ENCODE data around the gene VPS37D.
"Not testable (repeated sequence)": the region's sequence is repeated elsewhere in the genome, so short reads cannot be mapped to it uniquely, and the experiment has no call there.

VPS37D gene

DNA sequence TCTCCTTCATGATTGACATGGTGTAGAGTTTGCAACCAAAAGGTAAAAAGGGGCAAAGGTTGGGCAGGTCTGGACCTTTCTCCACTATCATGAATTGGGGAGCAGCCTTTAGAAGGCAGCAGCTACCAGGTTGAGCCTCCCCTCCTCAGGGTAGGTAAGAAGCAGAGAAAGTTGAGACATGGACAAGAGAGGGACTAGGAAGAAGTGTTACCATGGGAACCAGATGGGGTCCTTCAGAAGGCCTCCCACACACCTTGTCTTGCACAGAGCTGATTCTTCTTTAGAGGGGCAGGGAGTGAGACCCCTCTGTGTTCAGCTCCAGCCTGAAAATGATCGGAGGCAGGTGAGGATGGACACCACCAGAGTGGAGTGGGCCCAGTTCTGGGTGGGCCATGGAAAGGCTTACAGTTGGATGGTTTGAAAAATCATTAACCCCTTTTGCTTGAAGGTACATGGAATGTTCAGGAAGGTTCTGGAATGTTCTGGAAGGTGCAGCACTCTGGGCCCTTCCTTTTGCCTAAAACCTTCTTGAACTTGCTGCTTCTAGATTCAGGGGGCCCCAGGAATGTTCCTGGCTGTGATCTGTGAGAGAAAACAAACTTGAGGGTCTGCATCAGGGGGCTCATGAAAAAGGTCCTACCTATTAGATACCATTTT, 7.0 kb downstream of the VPS37D start:
- Histone ChIP-seq H3K27ac (ENCODE audit: extremely low read depth, low read depth, low read length) (no peak overlapping the region), H3K9me3 (ENCODE audit: control insufficient read depth, insufficient read depth, low read depth, low read length) (no peaks in the 10 kb centered on the region), H3K4me3 (ENCODE audit: low read depth, low read length) (no peak overlapping the region), H3K36me3 (ENCODE audit: control insufficient read depth in 2 of 2, insufficient read depth in 1 of 2, low read length in 2 of 2) (peaks cover 0 to 21% of the 10 kb centered on the region in 2 experiments; a peak in 1 of 3 replicates), H3K4me1 (ENCODE audit: control insufficient read depth, insufficient read depth, low read length) (no peaks in the 10 kb centered on the region)
- POLR2A ChIA-PET: interaction anchor here (0.7 to 1.7 kb wide), 8 partner anchors 8 to 96 kb away, joined by 3 to 8 read pairs (median 3); partner anchors contain the start of genes ABHD11 and TBL2
- TF ChIP-seq, protein P1, sequence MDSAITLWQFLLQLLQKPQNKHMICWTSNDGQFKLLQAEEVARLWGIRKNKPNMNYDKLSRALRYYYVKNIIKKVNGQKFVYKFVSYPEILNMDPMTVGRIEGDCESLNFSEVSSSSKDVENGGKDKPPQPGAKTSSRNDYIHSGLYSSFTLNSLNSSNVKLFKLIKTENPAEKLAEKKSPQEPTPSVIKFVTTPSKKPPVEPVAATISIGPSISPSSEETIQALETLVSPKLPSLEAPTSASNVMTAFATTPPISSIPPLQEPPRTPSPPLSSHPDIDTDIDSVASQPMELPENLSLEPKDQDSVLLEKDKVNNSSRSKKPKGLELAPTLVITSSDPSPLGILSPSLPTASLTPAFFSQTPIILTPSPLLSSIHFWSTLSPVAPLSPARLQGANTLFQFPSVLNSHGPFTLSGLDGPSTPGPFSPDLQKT (IDR thresholded peaks at IDR 0.05; ENCODE audit: borderline replicate concordance, low read depth, low read length): no peak
- no peak for TF ChIP-seq ZNF24 (tag by site-specific recombination; IDR thresholded peaks at IDR 0.05)
- no peak for TF ChIP-seq ZNF341 (tag by site-specific recombination; IDR thresholded peaks at IDR 0.05; ENCODE audit: low read depth)
- TF ChIP-seq ZNF184 (tag by site-specific recombination; IDR thresholded peaks at IDR 0.05): no peak
- no peak for TF ChIP-seq ZNF335 (tag by site-specific recombination; conservative IDR thresholded peaks at IDR 0.05)
- TF ChIP-seq ZNF521 (tag by site-specific recombination; IDR thresholded peaks at IDR 0.05): no peak
- no peak for TF ChIP-seq ZNF514 (tag by site-specific recombination; IDR thresholded peaks at IDR 0.05)
- no peak for TF ChIP-seq ZNF133 (tag by site-specific recombination; IDR thresholded peaks at IDR 0.05)
- no peak for TF ChIP-seq ZIC2 (tag by site-specific recombination; IDR thresholded peaks at IDR 0.05)
- TF ChIP-seq, protein P2, sequence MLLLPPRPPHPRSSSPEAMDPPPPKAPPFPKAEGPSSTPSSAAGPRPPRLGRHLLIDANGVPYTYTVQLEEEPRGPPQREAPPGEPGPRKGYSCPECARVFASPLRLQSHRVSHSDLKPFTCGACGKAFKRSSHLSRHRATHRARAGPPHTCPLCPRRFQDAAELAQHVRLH (tag by site-specific recombination; IDR thresholded peaks at IDR 0.05): no peak
- TF ChIP-seq, protein P3, sequence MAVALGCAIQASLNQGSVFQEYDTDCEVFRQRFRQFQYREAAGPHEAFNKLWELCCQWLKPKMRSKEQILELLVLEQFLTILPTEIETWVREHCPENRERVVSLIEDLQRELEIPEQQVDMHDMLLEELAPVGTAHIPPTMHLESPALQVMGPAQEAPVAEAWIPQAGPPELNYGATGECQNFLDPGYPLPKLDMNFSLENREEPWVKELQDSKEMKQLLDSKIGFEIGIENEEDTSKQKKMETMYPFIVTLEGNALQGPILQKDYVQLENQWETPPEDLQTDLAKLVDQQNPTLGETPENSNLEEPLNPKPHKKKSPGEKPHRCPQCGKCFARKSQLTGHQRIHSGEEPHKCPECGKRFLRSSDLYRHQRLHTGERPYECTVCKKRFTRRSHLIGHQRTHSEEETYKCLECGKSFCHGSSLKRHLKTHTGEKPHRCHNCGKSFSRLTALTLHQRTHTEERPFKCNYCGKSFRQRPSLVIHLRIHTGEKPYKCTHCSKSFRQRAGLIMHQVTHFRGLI (tag by site-specific recombination; IDR thresholded peaks at IDR 0.05): no peak
- TF ChIP-seq ZSCAN30 (tag by site-specific recombination; IDR thresholded peaks at IDR 0.05): no peak
- TF ChIP-seq ZNF292 (tag by site-specific recombination; IDR thresholded peaks at IDR 0.05; ENCODE audit: borderline replicate concordance, low read depth): no peak
- CTCF ChIA-PET: interaction anchor here (0.6 to 1.5 kb wide), 4 partner anchors 48 to 135 kb away, joined by 3 to 10 read pairs (median 4); no protein-coding TSS in a partner anchor

DNA sequence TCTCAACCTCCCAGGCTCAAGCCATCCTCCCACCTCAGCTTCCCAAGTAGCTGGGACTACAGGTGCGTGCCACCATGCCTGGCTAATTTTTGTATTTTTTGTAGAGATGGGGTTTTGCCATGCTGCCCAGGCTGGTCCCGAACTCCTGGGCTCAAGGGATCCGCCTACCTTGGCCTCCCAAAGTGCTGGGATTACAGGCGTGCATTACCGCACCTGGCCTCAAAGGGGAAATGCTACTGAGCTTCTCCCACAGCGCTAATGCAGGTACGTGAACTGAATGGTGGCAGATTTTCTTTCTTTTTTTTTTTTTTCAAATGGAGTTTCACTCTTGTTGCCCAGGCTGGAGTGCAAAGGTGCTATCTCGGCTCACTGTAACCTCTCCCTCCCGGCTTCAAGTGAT, 8.4 kb downstream of the VPS37D start:
- H3K36me3 ChIP-seq (ENCODE audit: control insufficient read depth in 2 of 2, insufficient read depth in 1 of 2, low read length in 2 of 2): peaks cover 0 to 27% of the 10 kb centered on the region in 2 experiments; a peak in 1 of 3 replicates
- CTCF ChIA-PET: interaction anchor here (0.7 kb wide), 2 partner anchors 20 to 47 kb away, joined by 3 to 4 read pairs; no protein-coding TSS in a partner anchor
- not testable (repeated sequence) for H3K27ac ChIP-seq (ENCODE audit: extremely low read depth, low read depth, low read length); H3K9me3 ChIP-seq (ENCODE audit: control insufficient read depth, insufficient read depth, low read depth, low read length); H3K4me1 ChIP-seq (ENCODE audit: control insufficient read depth, insufficient read depth, low read length); H3K4me3 ChIP-seq (ENCODE audit: low read depth, low read length)
- POLR2A ChIA-PET: interaction anchor here (0.7 to 1.6 kb wide), 2 partner anchors 46 to 63 kb away, joined by 3 to 6 read pairs; no protein-coding TSS in a partner anchor

DNA sequence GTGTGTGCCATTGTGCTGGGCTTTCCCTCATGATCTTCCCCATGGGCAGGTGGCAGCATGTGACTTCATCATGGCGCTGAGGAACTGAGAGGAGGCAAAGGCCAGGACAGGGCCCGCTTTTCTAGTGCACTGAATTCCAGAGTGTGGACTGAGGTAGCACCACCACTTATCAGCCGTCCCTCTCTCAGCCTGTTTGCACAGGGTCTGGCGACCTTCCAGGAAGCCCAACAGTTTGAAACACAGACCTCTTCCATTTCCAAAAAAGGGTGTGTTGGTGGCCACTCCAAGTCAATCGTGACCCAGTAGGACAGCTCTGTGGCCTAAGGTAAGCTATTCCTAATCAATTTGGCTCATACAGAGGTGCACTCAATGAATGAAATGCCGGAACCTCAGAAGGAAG, 11.2 kb downstream of the VPS37D start:
- CTCF ChIA-PET: interaction anchor here (1.2 to 1.5 kb wide), 2 partner anchors 11 to 72 kb away, joined by 3 to 5 read pairs; partner anchors contain the start of gene VPS37D
- peaks cover 0 to 19% of the 10 kb centered on the region in 2 experiments; a peak in 1 of 3 replicates for H3K36me3 ChIP-seq (ENCODE audit: control insufficient read depth in 2 of 2, insufficient read depth in 1 of 2, low read length in 2 of 2)
- H3K27ac ChIP-seq (ENCODE audit: extremely low read depth, low read depth, low read length): no peak overlapping the region
- POLR2A ChIA-PET: interaction anchor here (1.1 kb wide), 1 partner anchor 66 kb away, joined by 3 read pairs; no protein-coding TSS in a partner anchor
- no peaks in the 10 kb centered on the region for H3K9me3 ChIP-seq (ENCODE audit: control insufficient read depth, insufficient read depth, low read depth, low read length)
- peaks cover 3% of the 10 kb centered on the region; the same call in 1 of the 2 replicates for H3K4me1 ChIP-seq (ENCODE audit: control insufficient read depth, insufficient read depth, low read length)
- no peak overlapping the region for H3K4me3 ChIP-seq (ENCODE audit: low read depth, low read length)
- TF ChIP-seq OVOL3 (tag by site-specific recombination; IDR thresholded peaks at IDR 0.05): no peak
- no peak for TF ChIP-seq ZBTB21 (tag by site-specific recombination; IDR thresholded peaks at IDR 0.05)
- TF ChIP-seq ZNF558 (tag by site-specific recombination; IDR thresholded peaks at IDR 0.05): no peak
- TF ChIP-seq ZNF629 (tag by site-specific recombination; IDR thresholded peaks at IDR 0.05): no peak
- TF ChIP-seq, protein P4, sequence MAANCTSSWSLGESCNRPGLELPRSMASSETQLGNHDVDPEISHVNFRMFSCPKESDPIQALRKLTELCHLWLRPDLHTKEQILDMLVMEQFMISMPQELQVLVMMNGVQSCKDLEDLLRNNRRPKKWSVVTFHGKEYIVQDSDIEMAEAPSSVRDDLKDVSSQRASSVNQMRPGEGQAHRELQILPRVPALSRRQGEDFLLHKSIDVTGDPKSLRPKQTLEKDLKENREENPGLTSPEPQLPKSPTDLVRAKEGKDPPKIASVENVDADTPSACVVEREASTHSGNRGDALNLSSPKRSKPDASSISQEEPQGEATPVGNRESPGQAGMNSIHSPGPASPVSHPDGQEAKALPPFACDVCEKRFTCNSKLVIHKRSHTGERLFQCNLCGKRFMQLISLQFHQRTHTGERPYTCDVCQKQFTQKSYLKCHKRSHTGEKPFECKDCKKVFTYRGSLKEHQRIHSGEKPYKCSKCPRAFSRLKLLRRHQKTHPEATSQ (tag by site-specific recombination; IDR thresholded peaks at IDR 0.05): no peak
- no peak for TF ChIP-seq ZNF660 (tag by site-specific recombination; IDR thresholded peaks at IDR 0.05)
- no peak for TF ChIP-seq ZNF792 (tag by site-specific recombination; IDR thresholded peaks at IDR 0.05)
- no peak for TF ChIP-seq YY1 (tag by site-specific recombination; IDR thresholded peaks at IDR 0.05)
- no peak for TF ChIP-seq ZNF138 (tag by site-specific recombination; IDR thresholded peaks at IDR 0.05; ENCODE audit: borderline replicate concordance)
- no peak for TF ChIP-seq ZNF571 (tag by site-specific recombination; IDR thresholded peaks at IDR 0.05)
- TF ChIP-seq, protein P5, sequence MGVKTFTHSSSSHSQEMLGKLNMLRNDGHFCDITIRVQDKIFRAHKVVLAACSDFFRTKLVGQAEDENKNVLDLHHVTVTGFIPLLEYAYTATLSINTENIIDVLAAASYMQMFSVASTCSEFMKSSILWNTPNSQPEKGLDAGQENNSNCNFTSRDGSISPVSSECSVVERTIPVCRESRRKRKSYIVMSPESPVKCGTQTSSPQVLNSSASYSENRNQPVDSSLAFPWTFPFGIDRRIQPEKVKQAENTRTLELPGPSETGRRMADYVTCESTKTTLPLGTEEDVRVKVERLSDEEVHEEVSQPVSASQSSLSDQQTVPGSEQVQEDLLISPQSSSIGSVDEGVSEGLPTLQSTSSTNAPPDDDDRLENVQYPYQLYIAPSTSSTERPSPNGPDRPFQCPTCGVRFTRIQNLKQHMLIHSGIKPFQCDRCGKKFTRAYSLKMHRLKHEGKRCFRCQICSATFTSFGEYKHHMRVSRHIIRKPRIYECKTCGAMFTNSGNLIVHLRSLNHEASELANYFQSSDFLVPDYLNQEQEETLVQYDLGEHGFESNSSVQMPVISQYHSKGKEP (tag by site-specific recombination; IDR thresholded peaks at IDR 0.05): no peak
- TF ChIP-seq ZNF19 (tag by site-specific recombination; IDR thresholded peaks at IDR 0.05; ENCODE audit: low read depth): no peak
- TF ChIP-seq ZNF677 (tag by site-specific recombination; IDR thresholded peaks at IDR 0.05): no peak

Data from HEK293 (cell line).